HG02885 (cell line): ENCODE measurements around the gene MUS81.

ENCODE experiments used
- ATAC-seq: cut with Tn5 transposase; IDR thresholded peaks from one replicate; pipeline ENCODE4 v1.9.1; 2021; ENCODE audit warnings: mild to moderate bottlenecking; ENCODE audit not compliant: unreplicated experiment, poor library complexity

Gene MUS81

DNA sequence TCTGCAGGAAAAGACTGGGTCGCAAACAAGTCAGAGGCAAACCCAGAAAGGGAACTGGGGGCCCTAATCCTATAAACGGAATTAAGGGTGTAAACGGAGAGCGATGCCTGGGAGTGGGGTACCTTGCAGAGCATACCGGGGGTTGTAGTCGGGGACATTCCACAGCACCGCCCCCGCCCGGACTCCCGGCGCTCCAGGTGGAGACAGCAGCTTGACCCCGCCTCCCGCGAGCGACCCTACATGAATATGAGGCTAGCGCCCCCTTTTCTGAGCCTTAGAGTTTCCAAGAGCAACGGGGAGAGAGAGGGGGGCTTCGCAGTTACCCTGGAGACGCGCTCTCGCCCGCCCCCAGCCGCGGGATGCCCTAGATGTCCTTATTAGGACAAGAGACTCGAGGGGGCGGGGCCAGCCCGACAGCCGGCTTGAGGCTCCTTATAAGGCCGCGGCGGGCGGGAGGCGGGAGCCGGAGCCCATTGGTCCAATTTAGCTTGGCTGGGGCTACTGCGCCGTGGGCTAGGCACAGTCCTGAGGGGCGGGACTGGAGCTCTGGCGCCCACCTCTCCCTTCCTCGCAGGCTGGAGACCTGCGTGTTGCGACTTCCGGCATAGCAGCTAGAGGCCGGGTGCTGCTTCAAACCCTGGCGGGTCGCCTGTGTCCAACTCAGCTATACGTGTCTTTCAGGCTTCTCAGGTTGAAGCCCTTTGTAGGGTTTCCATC, 980 bp upstream of the MUS81 start:
- ATAC-seq = peak; percentile 61

DNA sequence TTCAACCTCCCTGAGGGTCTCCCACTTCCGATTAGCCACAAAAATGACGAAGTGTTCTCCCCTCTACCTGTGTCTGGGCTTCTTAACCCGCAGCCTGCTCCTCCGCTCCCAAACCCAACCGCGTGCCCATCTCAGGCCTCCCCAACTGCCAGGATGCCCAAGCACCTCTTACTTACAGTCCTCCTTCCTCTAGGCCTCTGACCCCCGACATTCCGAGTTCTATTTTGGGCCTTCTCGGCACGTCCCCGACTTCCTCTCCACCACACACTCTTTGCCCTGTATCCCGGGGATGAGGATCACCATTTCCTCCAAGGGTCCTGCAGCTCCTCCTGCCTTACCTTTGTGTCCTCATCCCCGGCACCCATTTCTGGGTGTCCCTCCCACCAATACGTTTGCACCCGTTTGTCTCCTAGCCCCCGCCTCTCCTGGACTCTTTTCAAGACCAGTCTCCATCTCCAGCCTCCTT, 388 bp upstream of the MUS81 start:
- ATAC-seq = no peak

DNA sequence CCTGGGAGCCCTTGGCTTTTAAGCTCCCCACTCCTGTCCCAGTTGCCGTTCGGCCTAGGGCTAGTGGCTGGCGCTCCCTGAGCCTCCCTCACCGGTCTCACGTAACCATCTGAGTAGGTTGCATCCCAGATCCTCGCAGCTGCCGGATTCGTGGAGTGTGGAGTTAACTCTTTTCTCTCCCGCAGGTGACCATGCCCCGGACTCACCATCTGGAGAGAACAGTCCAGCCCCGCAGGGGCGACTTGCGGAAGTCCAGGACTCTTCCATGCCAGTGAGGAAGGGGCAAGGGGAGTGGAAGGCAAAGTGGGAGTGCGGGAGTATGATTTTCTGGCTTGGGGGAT, 902 bp downstream of the MUS81 start:
- ATAC-seq = no peak

DNA sequence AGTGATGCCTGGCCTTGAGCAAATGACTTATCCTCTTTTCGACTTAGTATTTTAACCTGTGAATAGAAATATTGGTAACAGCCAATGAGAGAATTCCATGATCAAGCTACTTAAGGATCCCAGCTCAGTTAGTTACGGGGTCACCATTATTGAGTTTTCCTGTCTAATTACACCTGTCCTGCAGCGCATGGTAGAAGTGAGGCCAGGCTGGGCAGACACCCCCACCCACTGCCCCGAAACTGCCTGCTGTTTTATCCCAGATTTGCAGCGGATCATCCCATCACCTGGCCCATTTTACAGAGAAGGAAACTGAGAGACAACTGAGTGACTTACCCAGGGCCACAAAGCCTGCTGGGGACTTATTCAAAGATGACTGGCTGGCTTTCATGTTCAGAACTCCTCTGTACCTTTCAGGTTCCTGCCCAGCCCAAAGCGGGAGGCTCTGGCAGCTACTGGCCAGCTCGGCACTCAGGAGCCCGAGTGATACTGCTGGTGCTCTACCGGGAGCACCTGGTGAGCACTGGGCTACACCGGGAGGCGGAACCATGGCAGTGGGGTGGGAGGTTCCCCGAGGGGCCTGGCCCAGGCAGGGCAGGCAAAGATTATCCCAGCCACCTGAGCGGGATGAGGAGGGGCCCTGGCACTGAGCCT, 1.4 kb downstream of the MUS81 start:
- ATAC-seq = no peak

DNA sequence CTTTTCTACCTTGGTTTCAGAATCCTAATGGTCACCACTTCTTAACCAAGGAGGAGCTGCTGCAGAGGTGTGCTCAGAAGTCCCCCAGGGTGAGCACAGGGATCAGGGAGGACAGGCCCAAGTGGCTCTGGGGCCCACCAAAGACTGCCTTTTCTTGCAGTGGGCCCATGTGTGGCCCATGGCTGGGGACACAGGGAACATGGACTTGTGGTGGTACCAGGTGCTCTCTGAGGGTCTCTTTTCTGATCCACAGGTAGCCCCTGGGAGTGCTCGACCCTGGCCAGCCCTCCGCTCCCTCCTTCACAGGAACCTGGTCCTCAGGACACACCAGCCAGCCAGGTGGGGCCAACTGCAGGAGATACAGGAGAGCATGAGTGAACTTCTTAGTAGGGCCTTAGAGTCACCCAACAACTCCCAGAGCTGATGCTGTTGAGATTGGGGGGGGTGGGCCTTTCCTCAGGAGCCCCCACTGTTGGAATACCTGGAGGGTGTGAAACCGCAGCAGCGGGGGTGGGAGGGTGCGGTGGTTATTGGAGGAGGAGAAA, 2.0 kb downstream of the MUS81 start:
- ATAC-seq = no peak

DNA sequence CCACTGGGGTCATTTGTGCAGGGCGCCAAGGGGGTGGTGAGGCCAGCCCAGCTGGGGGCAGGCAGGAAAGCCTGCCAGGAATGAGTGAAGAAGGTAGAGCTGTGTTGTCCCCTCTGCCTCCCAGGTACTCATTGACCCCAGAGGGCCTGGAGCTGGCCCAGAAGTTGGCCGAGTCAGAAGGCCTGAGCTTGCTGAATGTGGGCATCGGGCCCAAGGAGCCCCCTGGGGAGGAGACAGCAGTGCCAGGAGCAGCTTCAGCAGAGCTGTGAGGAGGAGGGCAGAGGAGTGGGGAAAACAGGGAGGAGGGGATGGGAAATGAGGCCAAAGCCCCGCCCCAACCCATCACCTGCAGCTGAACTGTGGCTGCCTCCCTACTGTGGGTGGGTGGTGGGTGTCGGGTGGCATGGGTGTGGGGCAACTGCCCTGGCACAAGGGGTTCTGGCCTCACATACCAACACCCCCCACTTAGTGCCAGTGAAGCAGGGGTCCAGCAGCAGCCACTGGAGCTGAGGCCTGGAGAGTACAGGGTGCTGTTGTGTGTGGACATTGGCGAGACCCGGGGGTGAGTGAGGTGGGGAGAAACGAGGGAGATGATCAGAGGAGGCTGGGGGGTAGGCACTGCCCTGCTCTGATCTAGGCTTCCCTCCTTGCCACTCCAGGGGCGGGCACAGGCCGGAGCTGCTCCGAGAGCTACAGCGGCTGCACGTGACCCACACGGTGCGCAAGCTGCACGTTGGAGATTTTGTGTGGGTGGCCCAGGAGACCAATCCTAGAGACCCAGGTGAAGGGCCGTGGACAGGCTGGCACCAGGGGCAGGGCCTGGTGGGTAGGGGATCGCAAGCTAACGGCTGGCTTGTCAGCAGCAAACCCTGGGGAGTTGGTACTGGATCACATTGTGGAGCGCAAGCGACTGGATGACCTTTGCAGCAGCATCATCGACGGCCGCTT, 3.0 kb downstream of the MUS81 start:
- no peak for ATAC-seq

DNA sequence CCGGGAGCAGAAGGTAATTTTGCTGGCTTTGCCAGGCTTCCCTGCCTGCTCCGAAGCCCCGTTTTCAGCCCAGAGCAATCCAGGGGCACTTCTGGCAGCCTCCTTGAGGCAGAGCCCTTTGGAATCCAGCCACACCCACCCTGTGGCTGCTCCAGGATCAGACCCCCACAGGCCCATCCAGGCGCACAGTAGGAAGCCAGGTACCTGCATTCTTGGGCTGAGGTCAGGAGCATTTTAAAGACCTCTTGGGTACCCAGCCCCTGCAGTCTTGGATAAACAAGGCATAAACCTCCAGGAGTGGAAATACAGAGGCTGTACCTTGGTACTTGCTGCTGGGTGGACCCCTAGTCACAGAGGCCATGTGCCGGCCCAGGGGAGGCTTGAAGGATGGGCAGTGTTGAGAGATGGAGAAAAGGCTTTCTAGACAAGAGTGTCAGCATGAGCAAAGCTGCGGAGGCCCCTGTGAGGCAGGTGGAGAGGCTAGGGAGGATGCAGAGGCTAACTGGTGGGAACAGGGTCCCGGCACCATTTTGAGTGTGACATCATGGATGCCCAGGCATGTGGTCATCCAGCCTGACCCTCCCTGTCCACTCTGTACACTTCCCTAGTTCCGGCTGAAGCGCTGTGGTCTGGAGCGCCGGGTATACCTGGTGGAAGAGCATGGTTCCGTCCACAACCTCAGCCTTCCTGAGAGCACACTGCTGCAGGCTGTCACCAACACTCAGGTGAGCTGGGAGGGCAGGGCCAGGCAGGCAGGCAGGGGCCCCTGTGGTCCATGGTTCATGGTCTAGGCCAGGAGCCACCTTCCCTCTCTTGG, 3.9 kb downstream of the MUS81 start:
- no peak for ATAC-seq

DNA sequence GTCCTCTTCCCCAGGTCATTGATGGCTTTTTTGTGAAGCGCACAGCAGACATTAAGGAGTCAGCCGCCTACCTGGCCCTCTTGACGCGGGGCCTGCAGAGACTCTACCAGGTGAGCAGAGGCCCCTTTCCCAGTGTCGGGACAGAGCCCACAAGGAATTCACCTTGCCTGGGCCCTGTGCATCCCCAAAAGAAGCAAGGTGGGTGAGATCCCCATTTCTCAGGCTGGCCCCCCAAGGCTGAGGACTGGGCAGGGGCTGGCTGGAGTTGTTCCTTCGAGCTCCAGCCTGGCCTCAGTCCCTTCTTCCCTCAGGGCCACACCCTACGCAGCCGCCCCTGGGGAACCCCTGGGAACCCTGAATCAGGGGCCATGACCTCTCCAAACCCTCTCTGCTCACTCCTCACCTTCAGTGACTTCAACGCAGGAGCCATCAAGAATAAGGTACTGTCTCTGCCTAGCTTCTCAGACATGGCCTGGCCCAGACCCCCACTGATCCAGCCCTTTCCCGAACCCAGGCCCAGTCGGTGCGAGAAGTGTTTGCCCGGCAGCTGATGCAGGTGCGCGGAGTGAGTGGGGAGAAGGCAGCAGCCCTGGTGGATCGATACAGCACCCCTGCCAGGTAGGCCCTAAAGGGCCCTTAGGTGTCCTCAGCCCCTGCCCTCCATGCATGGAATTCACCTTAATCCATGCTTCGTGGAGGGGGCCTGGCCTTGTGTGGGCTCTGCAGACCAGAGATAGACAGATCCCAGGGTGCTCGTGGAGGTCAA, 4.7 kb downstream of the MUS81 start:
- ATAC-seq = no peak

DNA sequence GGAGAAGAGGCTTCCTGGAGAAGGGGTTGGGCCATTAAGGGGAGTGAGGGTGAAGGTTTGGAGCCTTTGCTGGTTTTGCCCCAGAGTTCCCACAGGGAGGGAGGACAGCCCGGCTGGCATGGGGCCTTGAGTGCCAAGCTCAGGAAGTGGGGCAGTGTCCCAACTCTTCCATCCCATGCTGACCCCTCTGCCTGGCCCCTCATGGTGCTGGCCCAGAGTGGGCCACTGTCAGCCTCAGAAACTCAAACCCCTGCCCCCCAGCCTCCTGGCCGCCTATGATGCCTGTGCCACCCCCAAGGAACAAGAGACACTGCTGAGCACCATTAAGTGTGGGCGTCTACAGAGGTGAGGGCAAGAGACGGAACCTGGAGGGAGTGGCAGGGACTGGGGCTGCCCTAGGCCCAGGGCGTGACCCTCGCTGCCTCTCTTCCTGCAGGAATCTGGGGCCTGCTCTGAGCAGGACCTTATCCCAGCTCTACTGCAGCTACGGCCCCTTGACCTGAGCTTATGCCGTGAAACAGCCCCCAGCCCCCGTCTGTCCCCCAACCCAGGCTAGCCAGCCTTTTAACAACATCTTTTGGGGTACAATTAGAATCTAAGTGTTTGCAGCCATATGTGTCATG, 5.4 kb downstream of the MUS81 start:
- no peak for ATAC-seq

DNA sequence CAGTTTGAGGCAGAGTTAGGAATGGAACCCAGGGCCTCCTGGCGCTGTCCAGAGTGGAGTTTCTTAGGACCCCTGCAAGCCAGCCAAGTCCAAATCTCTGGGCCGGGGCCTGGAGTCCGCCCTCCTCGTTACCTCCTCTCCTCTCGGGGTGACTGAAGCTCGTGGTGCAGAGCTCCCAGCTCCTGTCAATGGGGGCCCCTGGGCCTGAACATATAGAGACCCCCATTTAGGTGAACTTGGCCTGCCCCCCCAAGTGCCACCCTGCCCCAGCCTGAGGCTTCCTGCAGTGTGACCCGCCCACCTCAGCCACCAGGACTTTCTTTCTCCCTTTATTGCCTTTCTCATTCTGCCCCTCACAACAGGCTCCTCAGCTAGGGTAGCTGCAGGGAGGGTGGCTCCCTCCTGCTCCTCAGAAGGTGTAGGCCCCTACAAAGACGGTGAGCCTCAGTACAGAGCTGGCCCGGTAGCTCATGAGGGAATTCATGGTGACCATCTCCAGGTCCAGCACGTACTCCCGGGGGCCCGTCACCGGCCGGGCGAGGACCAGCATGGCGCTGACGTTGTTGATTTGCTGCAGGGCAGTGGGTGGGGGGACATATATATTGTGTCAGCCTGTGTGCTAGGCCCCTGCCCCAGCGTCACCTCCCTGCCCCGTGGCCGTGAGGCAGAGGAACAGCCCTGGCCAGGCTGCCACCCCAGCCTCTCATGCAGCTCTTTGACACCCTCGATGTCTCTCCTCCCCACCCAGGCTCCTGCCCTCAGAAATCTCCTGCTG, 6.5 kb downstream of the MUS81 start:
- no peak for ATAC-seq

DNA sequence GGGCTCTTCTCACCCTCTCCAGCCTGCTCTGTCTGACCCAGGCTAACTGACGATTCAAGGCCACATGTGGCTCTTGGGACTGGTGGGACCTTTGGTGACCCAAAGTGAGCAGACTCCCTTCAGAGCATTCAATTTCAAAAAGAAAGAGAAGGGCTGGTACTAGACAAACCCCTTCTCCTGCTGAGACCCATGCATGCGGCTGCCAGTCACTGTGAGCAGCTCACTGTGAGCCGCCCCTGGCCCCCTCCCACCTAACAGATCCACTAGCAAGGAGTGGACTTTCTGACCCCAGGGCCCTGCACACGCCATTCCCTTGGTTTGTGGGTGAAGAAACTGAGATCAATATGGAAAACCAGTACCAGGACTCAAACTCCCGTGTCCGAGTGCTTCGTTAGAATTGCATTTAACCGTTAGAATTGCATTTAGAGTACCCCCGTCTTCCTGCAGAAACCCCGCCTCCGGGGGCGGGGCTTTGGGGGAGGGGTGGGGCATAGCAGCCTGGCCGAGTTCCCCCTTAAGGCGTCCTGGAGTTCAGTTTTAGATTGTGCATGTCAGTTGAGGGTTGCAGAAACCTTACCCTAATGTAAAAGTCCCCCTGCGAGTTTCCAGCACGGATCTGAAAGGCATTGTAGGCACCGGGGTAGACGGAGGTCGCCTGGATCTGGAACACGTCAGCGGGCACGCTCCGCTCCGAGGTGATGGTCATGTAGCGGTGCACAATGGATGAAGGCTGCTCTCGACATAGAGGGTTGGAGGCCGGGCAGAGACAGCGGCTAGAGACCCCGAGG, 7.2 kb downstream of the MUS81 start:
- ATAC-seq = no peak

DNA sequence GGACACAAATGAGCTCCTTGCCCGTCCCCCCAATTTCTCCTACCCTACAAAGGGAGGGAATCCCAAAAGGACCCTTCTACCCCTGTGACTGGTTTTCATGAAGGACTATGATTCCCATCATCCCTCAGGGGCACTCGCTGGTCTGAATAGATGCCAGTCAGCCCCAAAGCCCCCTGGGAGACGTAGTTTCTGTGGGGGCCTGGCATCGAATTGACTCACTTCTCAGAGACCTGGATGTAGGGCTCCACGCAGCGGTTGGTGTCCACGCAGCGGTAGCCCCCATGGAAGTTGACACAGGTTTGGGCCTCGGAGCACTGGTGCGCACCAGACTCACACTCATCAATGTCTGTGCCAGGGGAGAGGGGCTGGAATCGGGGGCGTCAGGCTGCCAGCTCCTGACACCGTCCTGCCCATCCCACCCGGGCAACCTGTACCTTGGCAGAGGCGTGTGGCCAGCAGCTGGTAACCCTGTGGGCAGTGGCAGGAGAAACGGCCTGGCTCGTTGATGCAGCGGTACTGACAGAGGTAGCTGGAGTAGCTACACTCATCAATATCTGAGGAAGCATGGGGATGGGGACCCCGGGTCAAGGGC, 7.9 kb downstream of the MUS81 start:
- no peak for ATAC-seq

DNA sequence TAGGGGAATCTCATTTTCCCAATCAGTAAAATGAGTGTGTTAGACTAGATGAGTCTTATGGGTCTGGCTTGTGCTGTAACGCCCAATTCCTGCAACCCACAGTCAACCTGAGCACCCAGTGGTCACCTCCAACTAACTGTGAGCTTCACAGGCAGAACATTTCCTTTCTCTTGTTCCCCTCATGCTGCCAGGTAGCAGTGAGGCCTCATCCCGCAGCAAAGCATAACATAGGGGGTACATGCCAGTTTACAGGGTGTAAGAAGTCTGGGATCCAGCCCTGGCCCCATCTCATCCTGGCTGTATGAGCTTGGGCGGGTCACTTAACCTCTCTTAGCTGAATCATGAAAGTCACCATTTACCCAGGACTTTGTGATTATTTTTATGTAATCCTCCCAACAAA, 8.7 kb downstream of the MUS81 start:
- ATAC-seq = no peak

DNA sequence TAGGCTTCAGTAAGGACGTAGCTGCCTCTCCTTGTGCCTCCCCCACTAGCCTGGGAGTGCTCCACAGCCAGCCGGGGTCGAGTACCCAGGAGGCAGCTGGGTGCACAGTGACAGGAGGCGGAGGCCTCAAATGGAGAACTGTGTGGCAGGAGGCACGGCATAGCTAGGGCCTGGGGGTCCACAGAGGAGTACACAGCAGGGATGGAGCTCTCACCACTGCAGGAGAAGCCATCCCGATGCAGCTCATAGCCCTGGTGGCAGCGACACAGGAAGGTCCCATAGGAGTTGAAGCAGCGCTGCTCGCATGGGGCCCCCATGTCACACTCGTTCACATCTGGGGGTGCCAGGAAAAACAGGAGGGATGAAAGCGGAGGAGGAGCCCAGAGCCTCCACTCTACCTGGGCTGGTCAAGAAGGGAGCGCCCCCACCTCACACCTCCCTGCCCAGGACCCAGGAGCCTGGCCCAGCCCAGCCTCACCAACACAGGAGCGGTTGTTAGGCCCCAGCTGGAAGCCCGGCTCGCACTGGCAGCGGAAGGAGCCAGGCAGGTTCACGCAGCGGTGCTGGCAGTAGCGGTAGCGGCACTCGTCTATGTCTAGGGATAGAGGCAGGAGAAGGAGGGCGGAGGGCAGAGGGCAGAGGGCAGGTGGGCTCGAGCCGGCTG, 9.5 kb downstream of the MUS81 start:
- no peak for ATAC-seq

DNA sequence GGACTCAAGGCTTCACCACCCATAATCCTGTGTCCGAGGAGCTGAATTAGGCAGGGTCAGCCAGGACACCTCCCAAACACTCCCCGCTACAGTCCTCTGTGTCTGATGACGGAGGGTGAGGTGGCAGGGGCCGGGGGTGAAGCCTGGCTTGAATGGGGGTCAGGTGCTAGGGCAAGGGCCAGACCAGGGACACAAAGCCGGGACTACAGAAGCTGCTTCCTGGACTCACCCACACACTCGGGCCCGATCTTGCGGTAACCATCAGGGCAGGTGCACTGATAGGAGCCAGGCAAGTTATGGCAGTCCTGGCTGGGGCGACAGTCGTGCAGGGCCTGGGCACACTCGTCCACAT, 10.1 kb downstream of the MUS81 start:
- ATAC-seq = no peak
